HG02571 (cell line): ENCODE measurements around the gene NCR3LG1.

Experiments used
- ATAC-seq: cut with Tn5 transposase; IDR thresholded peaks from one replicate; pipeline ENCODE4 v1.9.1; 2021; ENCODE audit warnings: mild to moderate bottlenecking, moderate library complexity; ENCODE audit not compliant: unreplicated experiment

NCR3LG1 gene

DNA sequence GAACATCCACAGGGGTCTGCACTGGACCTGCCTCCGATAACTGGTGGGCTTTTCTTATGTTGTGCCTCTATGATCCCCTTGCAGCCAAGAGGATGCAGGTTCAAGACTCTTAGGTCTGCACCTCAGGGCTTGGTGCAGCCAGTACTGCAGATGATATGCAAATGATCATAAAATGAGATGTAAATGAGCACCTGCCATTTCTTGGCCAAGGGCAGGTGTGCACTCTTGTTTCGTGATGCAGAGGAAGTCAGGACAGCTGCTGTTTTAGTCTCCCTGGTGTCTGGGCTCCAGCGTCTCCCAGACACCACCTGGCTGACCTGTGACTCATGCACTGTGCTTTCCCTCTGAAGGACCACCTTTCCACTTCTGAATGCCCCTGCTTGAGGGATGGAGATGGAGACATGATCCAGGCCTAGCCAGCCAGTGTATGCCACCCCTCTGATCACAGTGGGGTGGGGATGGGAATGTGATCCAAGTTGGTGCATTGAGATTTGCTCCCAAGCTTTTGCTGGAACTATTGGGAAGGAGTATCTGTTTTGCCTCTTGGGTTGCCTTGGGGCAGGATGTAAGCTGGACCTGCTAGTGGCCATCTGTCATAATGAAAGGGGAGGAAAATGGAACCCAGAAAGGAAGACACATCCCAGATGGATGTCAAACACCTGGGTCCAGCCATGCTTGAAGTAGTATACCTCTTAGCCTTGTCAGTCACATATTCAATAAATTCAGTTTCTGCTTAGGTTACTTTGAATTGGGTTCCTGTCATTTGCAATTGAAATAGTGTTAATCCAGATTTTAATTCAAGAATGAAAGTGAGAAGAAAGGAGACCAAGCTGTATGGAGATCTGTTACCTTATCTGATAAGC, 40.1 kb downstream of the NCR3LG1 start:
- ATAC-seq: no peak

DNA sequence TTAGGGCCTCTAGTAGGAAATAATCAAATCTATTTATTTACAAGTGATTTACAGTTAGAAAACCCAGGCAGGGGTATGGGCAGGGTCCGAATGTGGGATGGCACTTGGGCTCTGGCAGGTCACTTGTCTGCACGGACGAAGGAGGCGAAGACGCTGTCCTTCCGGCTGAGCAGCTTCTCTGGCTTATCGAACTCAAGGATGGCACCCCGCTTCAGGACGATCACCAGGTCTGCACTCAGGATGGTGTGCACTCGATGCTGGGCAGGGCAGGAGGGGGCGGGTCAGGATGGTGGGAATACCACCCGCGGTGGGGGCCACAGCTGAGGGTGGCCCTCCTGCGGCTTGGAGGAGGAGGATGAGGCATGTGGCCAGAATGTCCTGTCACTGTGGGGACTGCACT, 41.3 kb downstream of the NCR3LG1 start:
- no peak for ATAC-seq

DNA sequence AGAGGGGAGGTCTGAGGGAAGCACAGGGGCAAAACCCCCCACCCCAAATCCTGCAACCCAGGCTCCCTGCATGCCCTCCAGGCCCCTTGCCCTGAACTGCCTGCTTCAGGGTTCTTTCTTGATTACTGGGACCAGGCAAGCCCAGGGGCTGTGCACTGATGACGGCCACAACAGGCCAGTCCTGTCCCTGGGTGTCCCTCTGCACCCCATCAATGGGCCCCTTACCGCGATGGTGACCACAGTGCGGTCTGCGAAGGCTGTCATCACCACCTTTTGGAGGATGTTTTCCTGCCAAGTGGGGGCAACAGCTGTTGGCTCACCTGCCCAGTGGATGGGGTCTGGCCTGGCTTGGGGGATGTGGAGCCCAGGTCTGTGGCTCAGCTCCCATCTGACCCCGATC, 41.9 kb downstream of the NCR3LG1 start:
- ATAC-seq: no peak

DNA sequence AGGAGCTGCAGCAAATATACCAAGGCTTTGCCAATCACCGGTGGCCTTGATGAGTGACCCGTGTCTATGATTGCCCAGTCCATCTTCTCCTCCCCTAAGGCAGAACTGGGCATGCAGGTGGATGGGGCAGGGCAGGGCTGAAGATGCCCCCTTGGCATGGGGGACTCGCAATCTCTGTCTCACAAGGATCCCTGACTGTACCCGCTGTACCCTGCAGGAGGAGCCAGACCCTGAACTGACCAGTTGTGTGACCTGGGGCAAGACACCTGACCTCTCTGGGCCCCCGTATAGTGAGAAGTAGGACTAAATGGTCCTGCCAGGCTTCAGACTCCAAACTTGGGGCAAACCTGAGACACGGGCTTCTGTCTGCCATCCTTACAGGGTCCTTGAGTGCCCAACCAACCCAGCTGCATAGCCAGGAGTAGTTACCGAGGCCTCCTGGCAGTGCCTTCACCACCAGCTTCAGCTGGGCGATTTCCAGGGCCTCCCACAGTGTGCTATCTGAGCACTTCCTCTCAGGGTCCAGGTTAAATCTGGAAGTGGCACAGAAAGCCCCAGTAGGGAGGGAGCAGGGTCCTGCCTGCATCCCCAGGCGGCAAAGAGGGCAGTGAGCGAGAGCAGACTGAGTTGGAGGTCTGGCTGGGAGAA, 43.3 kb downstream of the NCR3LG1 start:
- ATAC-seq: no peak

DNA sequence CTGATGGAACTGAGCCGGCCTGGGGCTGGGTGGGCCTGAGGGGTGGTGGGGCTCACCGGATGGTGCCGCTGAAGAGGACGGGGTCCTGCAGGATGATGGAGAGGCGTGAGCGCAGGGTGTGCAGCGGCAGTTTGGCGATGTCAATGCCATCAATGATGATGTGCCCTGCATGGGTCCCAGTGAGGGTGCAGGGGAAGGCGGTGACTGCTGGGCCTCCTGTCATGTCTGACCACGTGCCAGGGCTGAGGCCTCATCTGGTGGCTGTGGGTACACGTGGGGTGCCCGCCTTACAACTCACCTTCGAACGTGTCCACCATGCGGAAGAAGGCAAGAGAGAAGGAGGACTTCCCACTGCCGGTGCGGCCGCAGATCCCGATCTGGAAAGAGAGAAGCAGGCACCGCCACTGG, 44.0 kb downstream of the NCR3LG1 start:
- ATAC-seq: no peak

DNA sequence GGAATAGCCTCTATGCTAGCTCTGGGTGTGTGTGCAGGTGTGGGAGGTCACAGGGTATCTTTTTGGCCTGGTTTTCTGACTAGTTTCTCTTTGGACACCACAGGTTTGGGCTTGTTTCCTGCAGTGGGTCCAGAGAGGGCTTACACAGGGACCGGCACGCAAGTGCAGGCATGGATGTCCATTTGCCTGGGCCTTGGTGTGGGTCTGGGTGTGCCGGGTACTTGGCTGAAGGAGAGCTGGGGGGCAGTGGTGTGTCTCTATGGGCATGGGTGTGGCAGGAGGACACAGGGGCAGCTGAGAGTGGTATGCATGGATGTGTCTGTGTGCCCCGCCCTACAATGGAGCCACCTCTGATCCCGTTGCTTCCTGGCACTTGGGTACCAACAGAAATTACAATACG, 44.4 kb downstream of the NCR3LG1 start:
- ATAC-seq: no peak

DNA sequence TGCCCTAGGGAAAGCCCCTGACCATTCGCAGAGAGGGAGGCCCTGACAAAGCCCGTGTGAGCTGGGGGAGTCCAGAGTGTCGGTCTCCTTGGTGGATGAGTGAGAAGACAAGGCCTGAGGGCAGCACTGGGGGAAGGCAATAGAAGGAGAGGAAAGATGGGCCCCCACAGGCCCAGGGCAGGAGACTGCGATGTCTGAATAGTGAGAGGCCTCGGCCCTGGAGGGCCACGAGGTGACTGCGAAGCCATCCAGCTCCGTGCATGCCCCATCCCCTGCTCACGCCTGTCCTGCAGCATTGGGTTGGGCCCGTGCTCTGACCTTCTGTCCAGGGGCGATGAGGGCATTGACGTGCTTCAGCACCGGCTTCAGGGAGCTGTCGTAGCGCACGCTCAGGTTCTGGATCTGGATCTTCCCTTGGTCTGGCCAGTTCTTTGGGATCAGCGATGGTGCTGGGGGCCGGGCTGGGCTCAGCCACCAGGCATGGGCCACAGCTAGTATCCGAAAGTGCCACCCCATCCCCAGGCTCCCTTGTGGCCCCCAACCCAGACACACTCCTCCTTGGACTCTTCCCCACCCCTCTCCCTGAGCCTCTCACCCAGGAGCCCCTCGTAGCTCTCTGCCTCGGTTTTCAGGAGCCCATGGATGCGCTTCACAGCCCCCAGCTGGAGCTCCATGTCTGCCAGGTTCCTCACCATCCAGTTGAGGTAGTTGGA, 45.2 kb downstream of the NCR3LG1 start:
- no peak for ATAC-seq

DNA sequence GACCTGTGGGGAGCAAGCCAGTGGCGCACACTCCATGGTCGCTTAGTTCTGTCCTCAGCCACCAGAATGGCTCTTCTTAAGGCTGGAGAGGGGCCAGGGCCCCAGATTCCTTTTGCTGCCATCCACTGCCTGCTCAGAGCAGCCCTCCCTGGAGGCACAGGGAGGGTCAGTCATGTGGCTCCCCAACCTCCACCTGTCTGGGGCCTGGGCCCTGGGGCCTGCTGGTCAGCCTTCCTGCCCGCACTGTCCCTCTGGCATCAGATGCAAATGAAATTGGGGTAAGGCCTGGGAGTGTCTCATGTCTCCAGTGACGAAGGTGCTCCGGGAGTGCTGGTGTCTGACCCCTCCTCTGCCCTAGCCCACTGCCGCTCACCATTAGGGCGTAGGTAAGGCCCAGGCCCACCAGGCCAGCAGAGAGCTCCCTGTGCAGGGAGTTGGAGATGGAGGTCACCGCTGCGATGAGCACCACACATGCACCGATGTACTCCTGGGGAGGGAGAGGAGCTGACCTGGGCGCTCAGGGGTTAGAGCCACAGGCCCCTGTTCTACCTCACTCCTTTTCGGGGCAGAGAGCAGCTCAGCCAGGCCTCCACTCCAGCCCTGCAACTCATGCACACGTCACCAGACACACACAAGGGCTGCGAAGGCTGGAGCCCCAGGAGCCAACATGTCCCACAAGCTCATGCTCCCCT, 45.9 kb downstream of the NCR3LG1 start:
- ATAC-seq: no peak

DNA sequence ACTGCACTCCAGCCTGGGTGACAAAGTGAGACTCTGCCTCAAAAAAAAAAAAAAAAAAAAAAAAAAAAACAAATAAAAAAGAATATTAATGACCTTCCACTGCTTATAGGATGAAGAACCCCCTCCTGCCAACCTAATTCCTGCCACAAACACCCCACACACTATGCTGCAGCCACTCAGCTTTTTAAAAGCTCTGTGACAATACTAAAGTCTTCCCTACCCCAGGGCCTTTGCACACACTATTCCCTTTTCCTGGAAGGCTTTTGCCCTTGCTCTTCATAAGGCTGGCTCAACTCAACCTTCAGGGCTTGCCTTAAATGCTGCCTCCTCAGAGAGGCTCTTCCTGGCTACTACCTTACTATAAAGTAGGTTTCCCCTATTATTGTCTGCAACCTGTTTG, 47.6 kb downstream of the NCR3LG1 start:
- ATAC-seq: no peak

DNA sequence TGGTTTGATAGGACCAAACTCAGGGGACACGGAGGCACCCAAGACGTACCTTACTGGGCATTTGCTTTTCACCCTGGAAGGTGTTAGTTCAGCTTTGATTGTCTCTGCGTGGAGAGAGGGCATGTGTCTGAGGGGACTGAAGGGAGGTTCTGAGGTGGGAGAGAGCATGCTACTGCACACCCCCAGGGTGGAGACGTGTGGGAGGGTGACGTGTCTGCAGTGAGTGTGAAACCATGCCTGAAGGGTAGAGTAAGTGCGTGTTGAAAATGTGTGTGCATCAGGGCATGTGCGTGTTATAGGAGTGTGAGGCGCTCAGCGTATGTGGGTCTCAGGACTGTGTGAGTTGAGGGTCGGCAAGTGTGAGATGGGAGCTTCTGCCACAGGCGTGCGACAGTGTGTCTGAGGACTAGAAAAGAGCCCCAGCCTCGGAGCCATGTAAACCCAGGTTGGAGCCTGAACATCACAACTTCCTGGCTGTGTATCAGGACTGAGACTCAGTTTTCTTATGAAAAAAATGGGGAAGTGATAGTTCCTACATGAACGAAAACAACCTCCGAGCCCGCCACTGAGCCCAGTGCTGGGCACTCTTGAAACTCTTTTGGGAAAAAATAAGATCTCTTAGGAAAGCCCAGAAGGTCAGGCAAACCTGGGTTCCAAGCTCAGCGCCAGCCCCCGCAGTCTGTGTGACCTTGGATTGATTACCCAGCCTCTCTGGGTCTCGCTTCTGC, 48.6 kb downstream of the NCR3LG1 start:
- ATAC-seq: no peak

DNA sequence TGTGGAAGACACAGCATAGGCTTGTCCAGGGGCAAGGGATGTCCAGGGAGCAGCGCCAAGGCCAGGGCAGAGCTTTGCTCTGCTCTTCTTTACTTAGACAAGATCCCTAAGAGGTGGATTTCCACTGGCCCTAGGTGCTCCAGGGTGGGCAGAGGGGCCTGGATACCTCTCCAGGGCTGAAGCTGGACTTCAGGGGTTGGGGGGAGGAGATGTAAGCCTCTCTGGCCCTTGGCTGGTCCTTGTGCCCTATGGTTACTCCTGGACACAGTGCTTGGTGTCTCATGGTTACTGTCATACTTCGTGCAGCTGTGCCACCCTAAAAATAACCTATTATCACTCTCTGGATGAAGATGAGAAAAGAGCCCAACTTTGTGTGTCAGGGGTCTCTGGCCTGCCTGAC, 49.7 kb downstream of the NCR3LG1 start:
- ATAC-seq: no peak

DNA sequence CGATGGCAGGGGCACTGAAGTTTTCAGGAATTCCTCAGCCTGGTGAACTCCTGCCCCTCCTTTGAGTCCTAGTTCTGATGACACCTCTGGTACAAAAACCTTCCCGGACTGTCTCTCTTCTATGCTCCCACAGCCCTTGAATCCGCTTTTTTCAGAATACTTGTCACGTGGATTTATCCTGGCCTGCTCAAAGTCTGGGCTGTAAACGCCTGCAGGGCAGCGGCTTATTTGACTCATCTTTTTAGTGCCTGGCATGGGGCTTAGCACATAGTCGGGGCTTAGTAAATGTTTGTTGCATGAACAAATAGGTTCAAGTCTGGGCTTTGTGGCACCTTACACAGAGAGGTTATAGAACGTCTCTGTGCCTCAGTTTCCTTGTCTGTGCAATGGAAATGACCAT, 50.2 kb downstream of the NCR3LG1 start:
- no peak for ATAC-seq

DNA sequence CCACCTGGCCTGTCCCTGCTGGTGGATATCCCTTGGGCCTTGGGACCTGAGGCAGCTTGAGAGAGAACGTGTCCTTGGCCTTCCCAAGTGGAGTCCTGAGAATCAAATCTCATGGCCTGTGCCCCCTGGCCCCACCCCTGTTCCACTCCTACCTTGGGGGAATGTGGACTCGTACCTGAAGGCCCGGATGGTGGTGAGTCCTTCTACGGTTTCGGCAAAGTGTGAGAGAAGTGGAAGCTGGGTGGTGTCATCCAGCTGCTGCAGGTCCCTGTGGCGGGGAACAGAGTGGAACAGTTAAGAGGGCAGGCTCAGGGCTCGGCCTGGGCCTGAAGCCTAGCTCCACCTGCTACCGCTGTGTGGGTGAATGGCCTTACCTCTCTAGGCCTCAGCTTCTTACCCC, 50.9 kb downstream of the NCR3LG1 start:
- no peak for ATAC-seq

DNA sequence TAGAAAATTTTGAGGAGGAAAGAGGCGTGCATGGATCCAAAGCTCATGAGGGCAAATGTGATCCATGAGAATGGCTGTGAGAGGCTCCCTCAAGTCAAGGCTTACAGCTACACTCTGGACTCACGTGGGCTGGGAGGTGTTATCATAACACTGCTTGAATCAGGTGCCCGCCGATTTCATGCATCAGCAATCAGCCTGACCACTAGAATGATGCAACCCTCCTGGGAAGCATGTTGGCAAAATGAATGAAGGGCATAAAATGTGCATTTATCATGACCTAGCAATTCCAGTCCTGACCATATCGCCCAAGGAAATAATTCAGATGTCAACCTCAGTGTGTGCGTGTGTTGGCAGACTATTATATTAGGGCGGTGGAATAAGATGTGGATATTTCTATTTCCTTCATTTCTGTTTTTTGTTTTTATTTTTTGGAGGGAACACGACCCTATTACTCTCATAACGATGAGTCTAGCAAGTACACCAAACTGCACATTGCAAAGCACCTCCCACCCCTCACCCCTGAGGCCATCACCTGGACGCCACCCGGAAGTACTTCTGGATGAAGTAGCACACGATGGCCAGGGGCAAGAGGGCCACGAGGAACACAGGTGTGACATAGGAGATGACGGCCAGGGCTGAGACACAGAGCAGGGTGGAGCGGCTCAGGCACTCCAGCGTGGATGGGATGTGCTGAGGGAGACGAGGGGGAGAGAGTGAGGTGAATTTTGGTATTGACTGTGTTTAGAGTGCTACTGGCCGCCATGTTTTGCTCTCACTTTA, 52.6 kb downstream of the NCR3LG1 start:
- no peak for ATAC-seq

DNA sequence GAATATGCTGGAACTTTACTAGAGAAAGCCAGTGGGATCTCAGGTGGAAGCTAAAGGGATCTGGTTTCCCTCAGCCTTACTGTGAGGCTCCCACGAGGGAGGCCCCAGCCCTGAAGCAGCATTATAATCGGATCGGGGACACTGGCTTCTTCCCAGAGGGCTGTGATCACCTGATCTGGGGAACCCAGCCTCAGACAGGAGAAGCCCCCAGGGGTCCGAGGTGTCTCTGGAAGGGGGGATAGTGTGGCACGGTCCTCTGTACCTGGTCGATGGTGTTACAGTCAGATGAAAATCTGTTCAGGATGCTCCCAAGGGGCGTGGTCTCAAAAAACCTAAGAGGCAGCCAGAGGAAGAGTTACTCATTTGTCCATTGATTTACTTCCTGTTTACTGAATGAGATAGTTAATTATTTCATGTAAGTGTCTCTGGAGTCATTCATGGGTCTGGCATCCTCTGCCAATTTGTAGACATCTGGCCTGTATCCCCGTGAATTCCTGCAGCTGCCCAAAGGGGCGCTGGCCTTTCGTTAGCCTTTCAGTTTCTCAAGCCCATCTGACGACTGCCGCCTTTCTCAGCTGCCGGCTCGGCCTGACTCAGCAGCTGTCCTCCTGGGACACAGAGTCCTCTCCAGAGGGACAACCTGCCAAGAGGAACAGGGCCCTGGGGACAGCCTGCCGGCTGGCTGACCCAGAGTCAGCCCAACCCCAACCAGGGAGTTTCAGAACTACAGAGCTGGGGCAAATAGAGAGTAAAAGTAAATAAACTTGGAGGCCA, 53.8 kb downstream of the NCR3LG1 start:
- no peak for ATAC-seq

DNA sequence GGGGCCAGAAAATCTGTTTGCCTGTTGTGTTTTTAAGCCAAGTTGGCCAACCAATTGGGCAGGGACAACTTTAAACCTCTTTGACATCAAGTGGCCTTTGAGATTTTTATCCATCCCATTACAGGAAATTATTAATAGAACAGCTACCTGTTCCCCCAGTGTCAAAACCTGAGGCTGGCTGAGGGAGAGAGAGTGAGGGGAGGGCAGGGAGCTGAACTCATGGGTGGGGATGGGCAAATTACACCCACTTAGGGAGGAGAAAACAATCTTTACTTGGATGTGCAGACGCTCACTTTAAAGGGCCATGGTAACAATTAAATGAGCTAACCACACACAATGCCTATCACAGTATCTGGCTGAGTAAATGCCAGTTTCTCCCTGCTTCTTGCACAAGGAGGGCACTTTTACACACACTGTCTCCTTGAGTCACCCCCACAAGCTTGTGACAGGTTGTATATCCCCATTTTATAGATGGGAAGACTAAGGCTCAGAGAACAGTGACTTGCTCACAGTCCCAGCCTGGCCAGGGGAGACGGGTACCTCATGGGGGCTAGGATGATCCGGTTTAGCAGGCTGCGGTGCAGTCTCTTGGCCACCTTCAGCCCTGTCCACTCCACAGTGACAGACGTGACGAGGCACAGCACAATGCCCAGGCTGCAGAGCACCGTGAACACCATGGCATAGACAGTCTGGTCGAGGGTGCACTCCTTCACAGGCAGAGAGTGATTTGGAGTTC, 54.6 kb downstream of the NCR3LG1 start:
- no peak for ATAC-seq

DNA sequence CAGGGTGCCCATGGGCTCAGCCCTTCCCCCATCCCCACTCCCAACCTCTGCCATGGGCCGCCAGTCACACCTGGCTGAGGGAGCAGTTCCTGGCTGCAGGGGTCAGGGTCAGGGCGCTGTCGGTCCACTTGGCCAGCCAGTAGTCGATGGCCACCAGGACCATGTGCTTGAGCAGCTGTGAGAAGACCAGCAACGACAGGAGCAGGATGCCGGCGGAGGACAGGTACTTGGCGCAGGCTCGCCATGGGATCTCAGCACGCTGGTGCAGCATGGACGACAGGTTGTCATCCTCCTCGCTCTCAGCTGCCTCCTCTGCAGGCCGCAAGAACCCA, 55.2 kb downstream of the NCR3LG1 start:
- no peak for ATAC-seq

DNA sequence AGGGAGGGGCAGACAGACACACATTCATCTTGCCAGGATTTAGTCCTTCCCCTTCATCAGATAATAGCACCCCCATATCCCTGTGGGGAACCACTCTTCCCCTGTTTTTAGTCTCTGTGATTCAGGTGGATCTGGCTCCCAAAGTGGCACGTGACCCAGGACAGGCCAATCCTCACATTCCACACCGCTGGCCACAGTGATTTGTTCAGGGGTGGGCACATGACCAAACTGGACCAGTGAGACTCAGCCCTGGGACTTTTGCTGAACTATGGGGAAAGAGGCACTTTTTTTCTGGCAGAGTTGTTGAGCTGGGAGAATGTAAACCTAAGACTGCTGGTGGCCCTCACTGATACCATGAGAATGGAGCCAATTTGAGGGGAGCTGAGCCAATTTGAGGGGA, 56.0 kb downstream of the NCR3LG1 start:
- no peak for ATAC-seq

DNA sequence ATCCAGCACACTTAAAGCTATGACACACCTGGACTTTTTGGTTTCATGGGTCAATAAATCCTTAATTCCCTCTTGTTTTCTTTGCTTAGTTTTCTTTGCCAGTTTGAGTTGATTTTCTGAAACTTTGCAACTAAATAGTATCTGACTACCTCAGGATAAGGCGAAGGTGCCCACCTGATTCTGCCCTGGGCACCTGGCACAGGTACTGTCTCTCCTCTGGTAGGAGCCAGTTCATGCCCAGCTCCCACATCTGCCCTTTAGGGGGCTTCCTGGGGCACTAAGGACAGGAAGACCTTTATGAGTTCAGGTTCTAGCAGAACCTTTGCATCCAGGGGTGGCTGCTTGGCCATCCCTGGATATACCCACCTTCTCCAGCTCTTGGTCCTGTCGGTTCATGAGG, 56.4 kb downstream of the NCR3LG1 start:
- ATAC-seq: no peak
